ENCODE measurements around the gene KIF6.
"Not testable (repeated sequence)": the region's sequence is repeated elsewhere in the genome, so short reads cannot be mapped to it uniquely, and the experiment has no call there.

KIF6 gene, protein sequence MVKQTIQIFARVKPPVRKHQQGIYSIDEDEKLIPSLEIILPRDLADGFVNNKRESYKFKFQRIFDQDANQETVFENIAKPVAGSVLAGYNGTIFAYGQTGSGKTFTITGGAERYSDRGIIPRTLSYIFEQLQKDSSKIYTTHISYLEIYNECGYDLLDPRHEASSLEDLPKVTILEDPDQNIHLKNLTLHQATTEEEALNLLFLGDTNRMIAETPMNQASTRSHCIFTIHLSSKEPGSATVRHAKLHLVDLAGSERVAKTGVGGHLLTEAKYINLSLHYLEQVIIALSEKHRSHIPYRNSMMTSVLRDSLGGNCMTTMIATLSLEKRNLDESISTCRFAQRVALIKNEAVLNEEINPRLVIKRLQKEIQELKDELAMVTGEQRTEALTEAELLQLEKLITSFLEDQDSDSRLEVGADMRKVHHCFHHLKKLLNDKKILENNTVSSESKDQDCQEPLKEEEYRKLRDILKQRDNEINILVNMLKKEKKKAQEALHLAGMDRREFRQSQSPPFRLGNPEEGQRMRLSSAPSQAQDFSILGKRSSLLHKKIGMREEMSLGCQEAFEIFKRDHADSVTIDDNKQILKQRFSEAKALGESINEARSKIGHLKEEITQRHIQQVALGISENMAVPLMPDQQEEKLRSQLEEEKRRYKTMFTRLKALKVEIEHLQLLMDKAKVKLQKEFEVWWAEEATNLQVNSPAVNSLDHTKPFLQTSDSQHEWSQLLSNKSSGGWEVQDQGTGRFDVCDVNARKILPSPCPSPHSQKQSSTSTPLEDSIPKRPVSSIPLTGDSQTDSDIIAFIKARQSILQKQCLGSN

DNA sequence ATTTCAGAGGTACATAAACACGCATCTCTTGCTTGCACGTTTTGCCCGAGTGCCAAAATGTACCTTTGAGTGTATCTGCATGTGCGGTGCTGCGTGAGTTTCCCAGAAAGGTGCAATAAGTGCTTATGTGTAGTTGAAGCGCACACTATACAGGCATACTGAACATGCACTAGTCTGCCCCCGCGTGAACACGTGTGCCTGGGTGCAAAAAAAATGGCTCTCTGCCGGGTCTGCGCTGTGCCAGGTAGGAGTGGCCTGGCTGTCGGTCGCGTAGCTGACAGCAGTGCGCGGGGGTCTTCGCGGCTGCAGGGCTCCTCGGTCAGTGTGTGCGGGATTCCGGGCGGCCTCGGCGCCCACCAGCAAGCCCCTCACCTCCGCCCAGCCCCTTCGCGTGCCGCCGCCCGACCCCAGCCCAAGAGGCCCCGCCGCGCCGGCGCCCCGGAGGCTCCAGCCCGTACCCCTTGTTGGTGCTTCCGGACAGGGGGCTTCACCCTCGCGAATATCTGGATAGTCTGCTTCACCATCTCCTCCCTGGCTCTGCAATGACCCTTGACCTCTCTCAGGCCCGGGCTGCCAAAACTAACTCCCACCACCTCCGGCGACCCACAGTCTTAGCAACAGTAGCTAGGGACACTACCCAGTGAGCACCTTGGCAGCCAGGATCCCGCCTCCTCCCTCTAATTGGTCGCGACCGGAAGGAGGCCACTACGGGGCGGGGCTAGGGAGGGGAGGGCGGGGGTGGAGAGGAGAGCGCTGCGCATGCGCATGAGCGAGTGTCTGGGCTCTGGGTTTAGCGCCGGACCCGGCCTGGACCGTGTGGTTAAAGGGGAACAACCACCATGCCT lies at the start of gene KIF6:
Gene KIF6 (minus strand): TSS at position 622 of the 845 bp plus-strand sequence. CDS start 98 bp downstream, at position 524.
- DNase-seq (ENCODE audit: low spot score): peak; percentile 82

DNA sequence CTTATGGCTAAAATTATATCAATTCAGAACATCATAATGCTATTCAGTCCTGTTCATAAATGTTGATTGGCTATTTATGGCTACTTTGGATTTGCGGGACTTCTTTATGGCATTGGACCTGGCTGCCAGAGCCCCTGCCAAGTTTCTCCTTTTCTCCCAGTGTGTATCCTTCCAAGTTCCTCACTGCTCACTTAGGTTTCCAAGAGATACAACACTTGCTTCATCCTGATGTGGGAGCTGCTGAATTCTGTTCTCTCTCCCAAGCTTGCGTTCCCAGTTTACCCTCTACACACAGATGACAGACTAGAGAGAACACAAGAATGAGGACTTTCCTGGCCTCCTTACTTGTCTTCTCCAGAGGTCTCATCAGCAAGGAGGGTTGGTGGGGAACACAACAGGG lies 48.6 kb upstream of the KIF6 start:
- no peak for DNase-seq (ENCODE audit: low spot score)

DNA sequence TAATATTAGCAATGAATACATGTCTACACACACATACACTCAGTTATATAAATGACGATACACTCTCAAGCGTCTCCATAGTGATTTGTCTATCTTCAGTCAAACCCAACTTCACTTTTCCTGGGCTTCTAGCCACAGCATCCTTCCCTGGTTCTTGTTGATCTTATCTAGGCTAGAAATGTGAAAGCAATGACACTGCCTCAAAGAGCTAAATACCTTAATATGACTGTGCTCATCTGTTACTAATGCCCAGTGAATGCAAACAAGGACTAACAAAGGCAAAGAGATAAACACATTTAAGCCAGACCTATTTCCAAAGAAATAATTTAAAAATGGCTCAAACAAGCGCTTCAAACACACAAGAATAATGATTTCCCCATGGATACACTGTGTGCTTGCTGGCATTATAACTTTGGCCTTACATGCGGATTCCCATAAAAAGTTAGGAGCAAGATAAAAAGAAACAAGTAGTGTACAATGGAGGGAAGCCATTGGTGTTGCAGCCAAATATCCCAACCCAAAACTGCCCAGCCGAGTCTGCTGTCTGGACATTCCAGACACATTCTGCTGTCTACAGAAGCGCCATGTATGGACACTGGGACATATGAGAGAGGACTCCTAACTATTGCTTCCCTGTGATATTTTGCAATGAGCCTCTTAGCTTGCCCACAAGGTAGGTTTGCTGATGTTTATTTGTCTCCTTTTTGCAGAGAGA lies 47.5 kb upstream of the KIF6 start:
- no peak for DNase-seq (ENCODE audit: low spot score)

DNA sequence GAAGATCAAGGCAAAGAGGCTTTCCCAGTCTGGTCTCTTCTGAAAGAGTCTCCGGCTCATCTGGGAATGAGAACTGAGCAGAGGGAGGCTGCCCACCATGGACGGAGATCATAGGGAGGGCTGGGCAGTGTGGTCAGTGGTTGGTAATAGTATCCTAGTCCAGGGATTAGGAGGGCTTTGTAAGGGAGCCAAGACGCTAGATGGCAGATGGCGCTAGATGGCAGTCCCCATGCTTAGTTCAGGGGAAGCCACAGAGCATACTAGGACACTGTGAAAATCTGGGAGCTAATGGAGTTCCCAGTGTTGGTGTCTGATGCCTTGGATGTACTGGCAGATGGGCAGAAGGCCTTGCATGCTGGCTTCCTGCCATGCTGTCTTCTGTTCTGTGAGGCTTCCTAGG lies 45.2 kb upstream of the KIF6 start:
- DNase-seq (ENCODE audit: low spot score): no peak

DNA sequence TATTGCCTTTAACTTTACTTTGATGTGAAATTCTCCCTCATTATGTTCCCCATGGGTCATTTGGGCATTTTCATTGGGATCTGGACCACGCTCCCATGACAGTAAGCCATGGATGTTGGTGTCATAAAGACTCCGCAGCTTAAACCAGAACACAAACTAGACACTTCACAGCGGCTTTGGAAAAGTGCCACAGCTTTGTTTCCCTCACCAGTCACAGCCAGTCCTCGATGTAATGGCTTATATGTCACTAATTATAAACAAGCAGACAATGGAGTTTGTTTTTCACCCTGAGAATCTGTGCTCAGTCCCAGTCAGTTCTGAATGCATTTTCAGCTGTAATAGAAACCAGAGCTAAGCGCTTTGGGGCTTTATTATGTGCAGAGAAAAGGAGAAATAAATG lies 43.8 kb upstream of the KIF6 start:
- DNase-seq (ENCODE audit: low spot score): no peak

DNA sequence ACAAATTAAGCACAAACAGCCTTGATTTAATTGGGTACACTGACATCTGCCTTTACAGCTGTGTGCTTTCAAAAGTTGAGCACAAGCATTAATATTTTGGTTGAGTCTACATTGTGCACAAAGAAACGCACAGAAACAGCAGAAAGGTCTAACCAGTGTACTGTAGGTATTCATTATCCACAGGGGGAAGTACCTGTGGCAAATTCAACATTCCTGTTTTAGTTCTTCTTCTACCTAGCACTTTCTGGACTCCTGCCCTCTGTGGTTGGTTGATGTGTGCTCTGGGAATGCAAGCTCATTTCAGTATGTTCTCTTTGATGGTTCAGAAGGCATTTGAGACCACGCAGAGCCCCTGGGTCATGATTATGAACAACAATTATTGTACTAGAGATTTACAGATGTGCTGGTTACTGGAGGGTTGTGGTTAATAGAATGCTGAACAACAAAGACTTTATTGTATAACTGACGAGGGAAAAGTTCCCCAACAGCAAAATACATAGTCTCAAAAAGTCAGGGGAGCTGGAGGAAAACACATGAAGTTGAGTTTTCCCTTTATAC lies 40.4 kb upstream of the KIF6 start:
- no peak for DNase-seq (ENCODE audit: low spot score)

DNA sequence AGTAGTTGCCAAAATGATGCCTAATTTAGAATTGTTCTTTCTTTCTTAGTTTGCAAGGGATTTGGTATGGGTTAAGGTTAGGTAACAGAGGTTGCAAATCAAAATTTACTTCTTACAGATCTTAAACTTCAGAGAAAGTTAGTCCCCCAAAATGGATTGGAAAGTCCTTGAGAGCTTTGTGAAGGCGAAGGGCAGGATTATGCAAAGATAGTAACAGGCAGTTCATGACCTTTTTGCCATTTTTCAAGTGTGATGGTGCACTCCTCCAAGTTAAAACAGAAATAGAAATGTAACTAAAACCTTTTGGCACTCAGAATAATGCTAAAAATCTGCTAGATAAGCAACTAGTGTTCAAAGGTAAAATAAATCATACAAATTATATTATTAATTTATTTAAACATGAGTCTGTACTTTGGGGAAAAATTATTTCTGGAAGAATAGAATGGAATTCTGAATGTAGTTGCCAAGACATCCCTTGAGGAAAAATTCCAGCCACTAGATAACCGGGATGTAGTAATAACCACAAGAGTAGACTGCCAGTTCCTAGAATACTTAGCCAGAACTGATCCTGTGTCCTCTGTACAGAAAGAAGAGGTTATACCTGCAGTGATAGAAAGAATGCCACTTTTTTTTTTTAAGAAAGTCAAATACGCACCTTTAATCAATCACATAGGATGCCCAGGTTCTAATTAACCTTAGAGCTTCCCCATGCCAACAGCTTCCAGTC lies 35.2 kb upstream of the KIF6 start:
- no peak for DNase-seq (ENCODE audit: low spot score)

DNA sequence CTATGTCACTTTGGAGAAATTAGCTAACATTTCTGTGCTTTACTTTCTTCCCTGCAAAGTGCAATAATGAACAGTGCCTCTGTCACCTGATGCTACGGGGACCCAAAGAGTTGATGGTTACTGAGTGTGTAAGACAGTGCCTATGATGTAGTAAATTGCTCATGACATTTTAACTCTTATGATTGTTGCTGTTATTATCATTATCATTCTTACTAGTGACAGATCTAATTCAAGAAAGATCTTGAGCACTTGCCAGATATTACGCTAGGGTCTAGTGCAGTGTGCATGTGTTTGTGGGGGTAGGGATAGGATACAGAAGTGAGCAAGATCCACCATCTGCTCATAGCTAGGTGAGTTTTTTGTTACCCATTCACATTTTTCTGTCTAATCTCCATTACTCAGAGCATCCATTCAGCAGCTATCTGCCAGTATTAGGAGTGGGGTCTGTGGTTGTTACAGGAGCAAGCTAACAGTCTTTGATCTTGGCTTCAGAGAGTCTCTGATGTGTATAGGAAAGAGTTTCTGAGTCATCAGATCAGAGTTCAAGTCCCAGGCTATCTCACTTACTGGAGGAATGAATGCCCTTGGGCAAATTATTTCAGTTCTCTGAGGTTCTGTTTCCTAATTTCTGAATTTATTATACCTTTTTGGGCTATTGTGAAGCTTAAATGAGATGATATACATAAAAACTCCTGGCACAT lies 33.8 kb upstream of the KIF6 start:
- DNase-seq (ENCODE audit: low spot score): no peak

DNA sequence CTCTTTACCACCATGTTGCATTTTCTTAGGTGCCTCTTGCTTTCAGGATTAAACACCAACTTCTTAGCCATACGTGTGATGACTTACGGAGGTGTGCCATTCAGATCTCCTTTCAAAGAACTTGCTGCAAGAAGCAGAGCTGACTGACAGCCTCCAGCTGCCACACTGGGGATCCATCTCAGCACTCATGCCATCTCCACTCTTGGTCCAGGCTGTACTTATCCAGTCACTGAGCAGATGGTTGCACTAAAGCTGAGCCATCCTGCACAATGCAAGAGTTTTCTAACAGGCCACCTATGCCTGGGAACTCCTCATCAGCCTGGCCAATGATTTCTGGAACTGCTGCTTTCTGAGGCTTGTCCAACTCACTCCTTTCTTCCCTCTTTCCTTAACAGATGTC lies 31.4 kb upstream of the KIF6 start:
- no peak for DNase-seq (ENCODE audit: low spot score)

DNA sequence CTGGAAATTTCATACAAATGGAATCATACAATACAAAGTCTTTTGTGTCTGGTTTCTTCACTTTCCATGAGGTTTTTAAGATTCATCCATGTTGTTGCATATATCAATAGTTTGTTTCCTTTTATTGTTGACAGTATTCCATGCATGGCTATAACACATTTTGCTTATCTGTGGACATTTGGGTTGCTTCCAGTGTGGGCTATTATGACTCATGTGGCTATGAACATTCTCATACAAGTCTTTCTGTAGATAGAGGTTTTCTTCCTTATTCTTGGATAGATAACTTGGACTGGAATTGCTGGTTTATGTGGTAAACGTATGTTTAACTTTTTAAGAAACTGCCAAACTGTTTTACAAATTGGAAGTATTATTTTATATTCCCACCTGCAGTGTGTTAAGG lies 30.0 kb upstream of the KIF6 start:
- DNase-seq (ENCODE audit: low spot score): no peak

DNA sequence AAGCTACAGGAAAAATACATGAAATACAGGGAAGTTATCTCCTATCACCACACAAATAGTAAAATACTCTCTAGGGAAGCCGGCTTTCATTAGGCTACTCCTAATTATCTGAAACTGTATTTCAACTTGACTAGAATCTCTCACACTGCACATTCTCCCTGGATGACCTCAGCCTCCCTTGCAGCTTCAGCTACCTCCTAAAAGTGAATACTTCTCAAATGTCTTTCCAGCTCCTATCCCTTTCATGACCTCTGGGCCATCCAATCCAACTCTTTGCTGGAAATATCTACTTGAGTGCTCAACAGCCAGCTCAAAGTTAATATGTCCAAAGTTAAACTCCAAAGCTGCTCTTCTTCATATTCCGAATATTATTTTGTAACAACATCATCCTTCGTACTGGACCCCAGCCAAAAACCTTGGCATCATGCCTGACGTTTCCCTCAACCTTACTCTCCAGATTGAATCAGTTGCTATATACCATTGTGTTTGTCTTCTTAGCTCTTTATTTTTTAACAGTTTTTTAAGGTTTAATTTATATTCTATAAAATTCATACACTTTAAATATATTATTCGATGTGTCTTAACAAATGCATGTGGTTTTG lies 29.4 kb upstream of the KIF6 start:
- DNase-seq (ENCODE audit: low spot score): no peak

DNA sequence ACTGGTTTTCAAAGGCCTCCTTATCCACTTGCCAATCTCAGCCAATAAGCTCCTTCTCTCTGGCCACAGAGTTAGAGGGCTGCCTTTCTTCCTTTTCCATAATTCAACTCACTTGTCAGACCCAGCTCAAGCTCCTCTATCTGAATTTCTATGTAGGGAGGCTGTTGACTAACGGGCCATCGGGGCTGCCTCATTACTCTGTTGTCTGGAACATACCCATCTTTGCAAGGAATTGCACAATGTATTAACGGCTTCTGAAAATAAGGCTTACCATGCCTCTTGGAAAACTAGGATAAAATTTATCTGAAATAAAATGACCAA lies 28.5 kb upstream of the KIF6 start:
- DNase-seq (ENCODE audit: low spot score): no peak

DNA sequence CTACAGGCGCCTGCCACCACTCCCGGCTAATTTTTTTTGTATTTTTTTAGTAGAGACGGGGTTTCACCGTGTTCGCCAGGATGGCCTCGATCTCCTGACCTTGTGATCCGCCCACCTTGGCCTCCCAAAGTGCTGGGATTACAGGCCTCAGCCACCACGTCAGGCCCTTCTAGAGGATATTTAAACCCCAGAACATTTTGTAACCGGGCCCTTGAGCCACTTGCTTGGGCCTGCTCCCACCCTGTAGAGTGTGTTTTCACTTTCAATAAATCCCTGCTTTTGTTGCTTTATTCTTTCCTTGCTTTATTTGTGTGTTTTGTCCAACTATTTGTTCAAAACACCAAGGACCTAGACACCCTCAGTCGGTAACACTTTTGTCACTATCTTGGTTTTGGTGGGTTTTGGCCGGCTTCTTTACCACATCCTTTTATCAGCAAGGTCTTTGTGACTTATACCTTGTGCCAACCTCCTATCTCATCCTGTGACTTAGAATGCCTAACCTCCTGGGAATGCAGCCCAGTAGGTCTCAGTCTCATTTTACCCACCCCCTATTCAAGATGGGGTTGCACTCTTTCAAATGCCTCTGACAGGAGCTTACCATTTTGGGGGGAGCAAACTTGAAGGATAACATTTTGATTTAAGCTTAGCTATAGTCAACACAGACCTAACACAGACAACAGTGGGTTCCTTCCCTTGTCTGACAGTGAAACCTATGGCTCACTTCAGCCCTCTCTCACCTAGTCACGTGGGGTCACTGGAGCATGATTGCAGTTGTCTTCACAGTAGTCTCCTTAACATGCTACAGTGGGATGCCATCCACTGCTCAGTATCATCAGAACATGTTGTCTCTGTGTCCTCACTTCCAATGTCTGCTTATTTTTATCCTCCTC lies 27.9 kb upstream of the KIF6 start:
- no peak for DNase-seq (ENCODE audit: low spot score)

DNA sequence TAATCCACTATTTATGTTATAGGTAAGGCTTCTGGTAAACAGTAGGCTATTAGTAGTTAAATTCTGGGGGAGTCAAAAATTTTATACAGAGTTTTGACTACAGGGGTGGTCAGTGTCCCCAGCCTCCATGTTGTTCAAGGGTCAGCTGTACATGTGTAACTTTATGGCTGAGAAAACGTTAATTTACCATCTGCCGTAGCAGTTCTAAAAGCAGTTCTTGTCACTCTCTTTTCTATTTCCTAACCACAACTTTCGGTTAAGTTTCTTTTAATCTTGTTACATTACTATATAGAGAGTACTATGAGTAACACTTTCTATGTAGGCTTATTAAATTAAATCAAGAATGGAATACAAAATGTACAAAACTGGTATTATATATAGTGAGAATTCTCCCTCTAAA lies 21.6 kb upstream of the KIF6 start:
- no peak for DNase-seq (ENCODE audit: low spot score)

DNA sequence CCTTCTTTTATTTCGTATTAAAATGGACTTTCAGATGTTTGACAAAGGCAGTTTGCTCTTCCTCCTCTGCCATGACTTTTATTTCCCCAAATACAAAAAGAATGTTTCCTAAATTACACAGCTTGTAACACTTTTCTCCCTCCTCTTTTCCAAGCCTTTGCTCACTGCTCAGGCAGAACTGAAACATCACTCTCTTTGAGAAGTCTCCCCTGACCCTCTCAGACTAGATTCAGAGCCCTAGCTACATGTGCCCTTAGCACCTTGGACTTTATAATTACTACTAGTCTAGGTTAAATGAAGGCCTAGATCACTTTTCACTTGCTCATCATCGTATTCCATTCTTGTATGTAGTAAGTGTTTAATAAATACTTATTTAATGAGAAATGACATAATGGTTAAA lies 8.5 kb upstream of the KIF6 start:
- DNase-seq (ENCODE audit: low spot score): no peak

DNA sequence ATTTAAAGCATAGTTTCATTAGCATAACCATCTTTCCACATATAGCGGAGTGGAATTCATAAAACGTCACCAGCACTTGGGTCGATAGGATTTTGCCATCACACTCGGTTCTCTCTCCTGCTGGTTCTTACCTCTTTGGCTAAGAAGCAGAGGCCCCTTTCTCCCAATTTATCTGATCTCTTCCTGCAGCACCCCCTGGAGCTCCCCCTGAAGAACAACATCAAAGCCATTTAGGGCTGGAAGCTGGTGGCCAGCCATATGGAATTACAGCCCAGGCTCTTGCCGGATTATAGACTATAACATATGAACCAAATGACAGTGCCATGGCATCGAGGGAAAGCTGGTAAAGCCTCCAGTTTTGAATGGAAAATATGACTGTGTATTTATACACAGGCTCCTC lies 6.4 kb upstream of the KIF6 start:
- no peak for DNase-seq (ENCODE audit: low spot score)

DNA sequence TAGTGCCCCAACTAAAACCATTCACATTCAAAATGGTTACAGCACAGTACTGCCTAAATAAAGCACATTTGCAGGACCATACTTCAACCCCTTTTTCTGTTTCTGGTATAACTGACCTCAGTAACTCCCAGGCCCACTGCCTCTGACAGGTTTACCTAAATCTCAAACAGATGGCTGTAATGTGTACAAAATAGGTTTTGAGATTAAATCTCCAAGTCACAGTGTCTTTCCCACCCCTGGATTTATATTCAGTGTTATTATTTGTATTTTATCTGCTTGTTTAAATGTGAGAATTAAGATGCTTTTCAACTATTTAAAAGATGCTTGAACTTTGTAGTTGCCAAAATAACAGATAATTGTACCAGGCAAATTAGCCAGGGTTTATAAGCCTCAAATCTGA lies 4.7 kb upstream of the KIF6 start:
- DNase-seq (ENCODE audit: low spot score): no peak

DNA sequence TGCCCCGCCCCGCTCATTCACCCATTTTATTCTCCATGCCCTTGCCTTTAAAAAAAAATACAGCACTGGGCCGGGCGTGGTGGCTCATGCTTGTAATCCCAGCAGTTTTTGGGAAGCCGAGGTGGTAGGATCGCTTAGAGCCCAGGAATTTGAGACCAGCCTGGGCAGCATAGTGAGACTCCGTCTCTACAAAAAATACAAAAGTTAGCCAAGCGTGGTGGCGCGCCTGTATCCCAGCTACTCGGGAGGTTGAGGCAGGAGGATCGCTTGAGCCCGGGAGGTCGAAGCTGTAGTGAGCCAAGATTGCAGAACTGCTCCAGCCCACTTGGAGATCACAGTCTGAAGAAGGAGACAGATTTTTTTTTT lies 407 bp upstream of the KIF6 start:
- DNase-seq (ENCODE audit: low spot score): no peak

DNA sequence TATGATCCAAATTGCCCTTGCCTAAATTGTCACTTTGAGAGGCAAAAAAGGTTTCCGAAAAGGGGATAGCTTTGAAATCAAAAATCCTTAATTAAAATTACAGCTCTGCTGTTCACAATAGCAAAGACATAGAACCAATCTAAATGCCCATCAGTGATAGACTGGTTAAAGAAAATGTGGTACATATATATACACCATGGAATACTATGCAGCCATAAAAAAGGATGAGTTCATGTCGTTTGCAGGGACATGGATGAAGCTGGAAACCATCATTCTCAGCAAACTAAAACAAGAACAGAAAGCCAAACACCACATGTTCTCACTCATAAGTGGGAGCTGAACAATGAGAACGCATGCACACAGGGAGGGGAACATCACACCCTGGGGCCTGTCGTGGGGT lies 1.9 kb downstream of the KIF6 start:
- DNase-seq (ENCODE audit: low spot score): not testable (repeated sequence)

Measured in HuH-7.5 (cell line).